Left cardiac atrium (tissue), 4 donors: ENCODE results near the gene SIGLEC1. TPM values are rescaled to one million over a fixed set of nuclear protein-coding genes. Genes with fewer than 3 reads are reported as not detected.

Experiments
- ATAC-seq, 2 donors: fragments of 200-7000 bp; cut with Tn5 transposase; one replicate each; pipeline ENCODE4 v1.9.1; 2020; ENCODE audit warnings: mild to moderate bottlenecking in 2 of 2, moderate library complexity in 2 of 2
- DNase-seq: peaks from one replicate; pipeline ENCODE4 v3.0.0-alpha.2; 2020
- intact Hi-C, 2 donors: fragments of 100-400 bp; cut with DNase I; formaldehyde crosslinking; loops; one replicate each; pipeline versions ENCODE4 v1.14.1 to v1.15.1; 2022 to 2023
- total RNA-seq, 2 donors: library from RNA; stranded (reverse); fragmentation: NEBNext Ultra II Directional; extraction: Animal tissue kit (Norgen Biotek cat#: 25700); gene quantifications; one replicate each; pipeline ENCODE4 v1.2.1, GENCODE V29; 2021
- donor health status: DM: no; HTN: yes; CAD: no.
- donor health status: DM: no; HTN: yes; CAD: no; lungs with severe emphysema.
- donor health status: DM: yes; HTN: yes; CAD: no.
- donor health status: Dilated cardiomyopathy.

SIGLEC1 gene
- total RNA-seq, 2 donors from 2014 or later, result 12.4 to 23.9 TPM

DNA sequence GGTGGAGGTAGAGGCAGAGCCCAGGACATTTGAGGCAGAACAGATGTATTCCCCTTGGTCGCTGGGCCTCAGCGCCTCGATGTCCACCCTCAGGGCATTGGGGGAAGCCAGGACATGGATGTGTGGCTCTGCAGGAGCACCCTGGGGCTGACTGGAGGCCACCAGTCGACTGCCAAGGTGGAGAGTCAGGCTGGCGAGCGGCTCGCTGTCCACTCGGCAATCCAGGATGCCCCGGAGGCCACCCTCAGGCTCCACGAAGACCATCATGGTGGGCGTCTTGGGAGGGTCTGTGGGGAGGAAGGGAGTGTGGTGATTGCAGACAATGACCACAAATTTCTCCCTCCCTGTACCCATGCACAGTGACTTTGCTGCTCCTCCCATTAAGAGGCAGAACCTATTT lies 22.4 kb downstream of the SIGLEC1 start:
- intact Hi-C loops, result no loop called here
- ATAC-seq (no peak), DNase-seq (no peak)

DNA sequence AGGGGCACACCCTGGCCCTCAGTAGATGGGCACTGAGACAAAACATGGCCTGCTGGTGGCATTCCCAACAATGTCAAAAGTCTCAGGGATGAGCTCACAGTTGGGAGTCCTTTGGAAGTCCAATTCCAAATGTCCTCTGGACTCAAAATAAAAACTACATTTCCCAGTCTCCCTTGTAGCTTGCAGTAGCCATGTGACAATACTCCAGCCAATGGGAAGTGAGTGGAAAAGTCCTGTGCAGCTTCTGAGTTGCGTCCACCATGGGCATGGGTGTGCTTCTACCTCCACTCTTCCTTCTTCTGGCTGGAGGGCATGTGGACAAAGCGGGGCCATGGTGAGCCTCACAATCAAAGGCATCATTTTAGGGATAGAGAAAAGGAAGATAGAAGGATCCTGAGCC lies 24.7 kb downstream of the SIGLEC1 start:
- intact Hi-C loops, result no loop called here
- DNase-seq, result no peak
- peak; percentile 78 to 83 for ATAC-seq

DNA sequence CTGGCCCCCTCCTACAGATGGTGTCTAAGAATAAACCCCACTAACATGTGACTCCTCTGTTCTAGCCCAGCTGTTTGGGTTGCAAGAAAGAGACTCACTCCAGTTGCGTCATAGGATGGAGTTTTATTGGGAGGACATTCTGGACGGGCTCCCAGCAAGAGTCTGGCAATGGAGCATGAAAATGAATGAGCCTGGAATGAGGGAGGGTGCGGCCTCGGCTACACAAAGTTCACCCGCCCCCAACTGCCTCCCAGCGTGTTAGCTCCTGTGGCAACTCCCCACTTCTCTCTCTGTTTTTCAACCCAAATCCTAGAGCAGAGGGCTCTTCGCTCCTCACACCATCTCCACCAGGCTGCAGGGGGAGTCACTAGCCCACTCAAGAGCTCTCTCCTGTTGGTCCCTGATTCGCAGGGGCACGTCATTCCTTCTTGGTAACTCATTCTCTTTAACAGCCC lies 25.5 kb downstream of the SIGLEC1 start:
- ATAC-seq, result peak; percentile 88 to 91

DNA sequence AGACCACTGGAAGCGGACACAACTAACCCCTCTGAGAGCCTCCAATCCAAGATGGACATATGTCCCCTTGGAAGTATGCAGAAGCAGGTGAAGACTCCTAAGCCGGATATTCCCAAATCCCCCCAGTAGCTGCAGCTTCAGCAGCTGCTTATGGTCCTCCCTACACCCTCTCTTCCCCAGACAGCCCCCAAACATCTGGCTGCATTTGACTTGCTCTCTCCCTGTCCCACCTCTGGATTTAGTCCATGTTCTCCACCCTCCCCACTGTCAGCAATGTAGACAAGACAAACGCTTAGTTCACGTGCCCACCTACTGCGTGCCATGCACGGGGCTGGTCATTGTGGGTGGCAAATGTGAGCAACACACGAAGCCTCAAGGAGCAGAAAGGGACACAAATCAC lies 26.0 kb downstream of the SIGLEC1 start:
- DNase-seq (no peak), ATAC-seq (no peak)
- intact Hi-C loops, result no loop called here

More for the DNA sequence above, 25.5 kb downstream of the SIGLEC1 start:
- intact Hi-C loops, result no loop called here
- peak; percentile 86 for DNase-seq

DNA sequence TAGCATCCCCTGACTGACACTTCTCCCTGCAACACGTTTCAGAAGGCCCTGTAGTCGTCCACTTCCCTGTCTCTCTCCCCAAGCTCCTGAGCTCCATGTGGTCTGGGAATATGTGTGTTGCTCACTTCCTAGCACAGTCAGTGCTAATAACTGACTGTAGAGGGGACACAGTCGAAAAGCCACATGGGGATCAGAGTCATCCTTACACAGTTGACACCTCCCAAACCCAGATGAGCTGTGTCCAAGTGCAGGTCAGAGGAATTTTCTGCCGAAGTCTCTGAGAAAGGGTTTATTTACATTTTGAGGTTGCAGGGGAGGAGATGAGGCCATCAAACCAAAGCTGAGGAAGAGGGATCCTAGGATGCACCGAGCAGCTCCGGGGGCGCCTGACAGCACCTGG lies 27.1 kb downstream of the SIGLEC1 start:
- intact Hi-C loops, result no loop called here
- no peak for DNase-seq
- ATAC-seq, result no peak

DNA sequence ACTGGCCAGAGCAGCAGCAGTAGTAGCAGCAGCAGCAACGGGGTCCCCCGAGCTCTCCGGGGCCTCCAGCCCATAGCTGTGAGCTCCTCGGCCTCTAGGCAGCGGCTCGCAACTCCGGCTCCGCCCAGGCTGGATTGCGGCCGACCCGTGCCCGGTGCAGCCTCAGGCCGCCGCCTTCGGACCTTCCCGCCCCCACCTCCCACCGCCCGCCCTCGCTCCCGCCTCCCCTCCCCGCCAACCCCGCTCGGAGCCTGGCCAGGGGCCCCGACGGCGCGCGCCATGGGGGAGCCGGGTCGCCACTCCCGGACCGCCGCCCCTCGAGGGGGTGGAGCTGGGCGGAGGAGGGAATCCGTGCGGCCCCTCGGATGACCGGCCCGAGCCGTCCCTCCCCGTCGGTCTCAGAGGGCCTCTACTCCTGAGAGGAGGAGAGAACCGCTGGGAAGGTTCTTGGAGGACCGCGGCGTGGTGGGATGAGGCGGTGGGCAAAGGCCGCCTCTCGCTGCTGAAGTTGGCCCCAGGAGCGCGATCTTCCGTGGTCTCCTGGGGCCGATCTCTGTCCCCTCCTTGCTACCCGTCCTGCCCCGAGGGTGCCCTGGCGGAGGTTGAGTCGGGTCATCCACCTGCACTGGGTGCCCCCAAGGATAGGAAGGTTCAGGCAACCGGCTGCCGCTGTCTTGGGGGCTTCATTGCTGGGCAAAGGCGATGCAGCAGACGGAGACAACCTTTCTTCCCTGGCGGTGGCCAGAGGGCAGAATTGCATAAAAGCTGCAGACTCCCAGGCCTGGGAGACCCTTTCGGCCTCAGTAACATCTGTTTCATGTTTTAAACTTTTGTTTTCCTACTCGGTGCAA lies 30.2 kb downstream of the SIGLEC1 start, which contains the start of gene ADAM33:
Gene ADAM33 (minus strand): TSS at position 80 of the 851 bp plus-strand sequence. CDS start 6 bp downstream, at position 74.
- intact Hi-C loops, result no loop called here
- peak; percentile 49 to 60 for ATAC-seq
- DNase-seq, result peak; percentile 56

DNA sequence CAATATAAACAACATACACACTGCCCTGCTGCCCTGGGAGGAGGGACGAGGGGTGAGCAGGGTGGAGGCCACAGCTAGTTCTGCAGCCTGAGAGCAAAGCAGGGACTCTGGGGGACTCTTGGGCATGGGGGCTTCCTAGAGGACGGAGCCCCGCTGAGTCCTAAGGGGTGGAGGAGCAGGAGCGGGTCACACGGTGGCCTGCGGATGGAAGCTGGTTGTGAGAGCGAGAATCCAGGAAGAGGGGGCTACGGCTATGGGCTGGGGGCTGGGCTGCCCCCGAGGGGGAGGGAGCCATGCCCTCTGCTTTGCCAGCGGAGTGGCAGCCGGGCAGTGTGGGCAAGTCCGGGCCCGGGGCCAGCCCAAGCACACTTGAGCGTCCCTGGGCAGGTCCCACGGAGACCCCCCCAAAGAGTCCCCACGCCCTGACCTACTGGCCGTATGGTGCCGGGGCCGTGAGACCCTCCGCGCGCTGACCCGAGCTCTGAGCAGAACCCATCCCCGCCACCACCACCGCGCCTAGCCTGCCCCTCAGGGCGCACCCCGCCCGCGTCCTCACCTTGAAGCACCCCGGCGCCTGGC lies 31.0 kb downstream of the SIGLEC1 start:
- ATAC-seq (no peak), DNase-seq (no peak)
- intact Hi-C loops, result no loop called here

DNA sequence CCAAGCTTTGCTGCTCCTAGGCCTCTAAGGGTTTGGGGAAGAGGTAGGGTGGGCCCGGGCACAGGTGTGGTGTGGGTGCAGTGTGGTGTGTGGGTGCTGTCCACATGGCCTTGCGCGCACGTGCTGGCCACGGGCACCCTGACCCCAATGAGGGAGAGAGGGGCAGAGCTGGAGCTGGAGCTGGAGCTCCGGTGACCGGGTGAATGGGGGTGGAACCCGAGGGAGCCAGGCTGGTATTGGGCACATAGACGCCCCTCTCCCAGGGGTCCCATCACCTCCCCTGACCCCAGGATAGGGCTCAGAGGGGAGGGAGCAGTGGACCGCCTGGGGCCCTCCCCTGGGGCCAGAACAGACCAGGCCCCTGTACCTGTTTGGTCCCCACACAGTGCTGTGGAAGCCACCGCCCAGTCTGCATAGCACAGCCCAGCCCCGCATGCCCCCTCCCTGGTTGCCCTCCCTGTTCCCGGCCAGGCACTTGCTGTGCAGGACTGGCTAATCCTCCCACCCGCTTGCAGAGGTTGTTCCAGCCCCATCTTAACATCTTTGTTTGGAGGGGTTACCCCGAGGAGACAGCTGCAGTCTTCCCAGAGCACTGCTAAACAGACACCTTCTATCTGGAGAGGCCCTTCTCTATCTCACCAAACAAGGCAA lies 31.6 kb downstream of the SIGLEC1 start:
- DNase-seq (no peak), ATAC-seq (peak in 1 of 2 donors; percentile 0)
- intact Hi-C loops, result no loop called here

DNA sequence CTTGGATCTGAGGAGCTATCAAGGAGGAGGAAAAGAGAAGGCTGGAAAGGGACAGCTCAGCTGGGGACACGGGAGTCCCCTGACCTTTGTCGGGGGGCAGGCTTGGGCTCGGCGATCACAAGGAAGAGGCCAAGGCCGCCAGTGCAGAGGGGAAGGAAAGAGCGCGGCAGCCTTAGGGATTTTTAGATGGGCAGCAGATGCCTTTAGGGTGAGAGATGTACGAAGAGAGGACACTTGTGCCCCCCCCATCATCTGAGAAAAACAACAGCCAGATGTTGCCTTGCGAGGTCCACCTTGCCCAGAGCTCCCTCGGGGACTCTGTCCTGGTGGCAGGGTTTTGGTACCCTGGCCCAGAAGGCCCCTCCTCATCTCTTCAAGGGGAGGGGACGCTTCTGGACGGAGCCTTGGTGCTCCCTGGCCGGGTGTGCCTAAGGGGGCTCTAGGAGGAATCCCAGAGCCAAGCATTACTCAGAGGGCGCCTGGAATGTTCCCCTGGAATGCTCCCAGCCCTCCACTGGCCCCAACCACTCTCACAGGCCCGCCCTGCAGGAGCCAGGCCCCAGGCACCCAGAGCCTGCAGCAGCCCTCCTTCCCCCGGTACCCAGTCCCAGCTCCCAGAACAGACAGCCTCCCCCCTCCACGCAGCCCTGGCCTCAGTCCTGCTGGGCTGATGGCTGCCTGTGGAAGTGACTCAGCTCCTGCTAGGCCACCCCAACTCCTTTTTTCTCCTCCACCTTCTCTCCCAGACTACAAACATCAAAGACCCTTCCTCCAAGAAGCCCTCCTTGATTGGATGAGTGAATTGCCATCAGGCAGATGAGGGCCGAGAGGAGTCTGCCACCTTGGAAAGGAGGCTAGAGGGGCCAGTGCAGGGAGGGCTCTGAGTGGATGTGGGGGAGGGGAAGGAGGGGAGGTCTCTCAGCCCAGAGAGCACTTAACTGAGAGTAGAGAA lies 32.4 kb downstream of the SIGLEC1 start:
- DNase-seq (peak; percentile 58), ATAC-seq (peak; percentile 39 to 60)
- intact Hi-C loops, result loop anchor here (10.0 kb wide), 3 partner anchors 85 to 405 kb away; partner anchors contain the start of gene ADISSP (in 1 of the 2)

DNA sequence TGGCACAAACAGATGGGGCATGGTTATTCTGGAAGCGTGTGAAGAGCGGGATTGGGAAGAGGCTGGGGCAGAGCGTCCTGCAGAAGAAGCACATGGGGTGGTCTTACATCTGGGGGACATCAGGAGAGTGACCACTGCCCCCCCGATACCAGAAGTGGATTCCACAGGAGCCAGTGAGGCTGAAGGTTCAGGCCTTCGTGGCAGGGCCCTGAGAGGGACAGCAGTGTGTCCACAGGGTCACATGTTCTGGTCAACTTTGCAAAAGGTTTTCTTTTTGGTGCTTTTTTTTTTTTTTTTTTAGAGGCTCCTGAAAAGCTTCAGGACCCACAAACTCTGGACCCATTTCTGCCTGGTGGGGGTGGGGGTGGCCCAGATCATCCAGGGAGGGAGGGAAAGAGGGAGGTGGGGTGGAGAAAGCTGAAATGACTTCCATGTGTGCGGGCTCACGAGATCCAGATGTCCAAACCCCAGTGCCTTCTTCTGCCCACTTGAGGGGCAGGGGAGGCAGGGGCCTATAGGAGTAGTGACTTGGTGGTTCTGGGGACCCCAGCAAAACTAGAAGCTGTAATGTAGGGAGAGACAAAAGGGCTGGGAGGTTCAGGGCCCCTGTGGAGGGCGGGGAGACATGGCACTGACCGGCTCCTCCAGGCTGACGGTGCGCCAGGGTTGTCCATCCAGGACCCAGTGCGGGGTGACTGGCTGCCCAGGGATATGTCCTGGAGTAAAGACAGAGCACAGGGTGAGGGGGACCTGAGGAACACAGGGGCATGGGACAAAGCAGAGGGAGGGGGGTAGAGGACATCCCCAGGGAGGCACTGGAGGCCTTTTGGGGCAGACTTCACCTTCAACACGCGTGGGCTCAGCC lies 33.3 kb downstream of the SIGLEC1 start:
- no peak for DNase-seq
- intact Hi-C loops, result loop anchor here (10.0 kb wide), 3 partner anchors 86 to 406 kb away; partner anchors contain the start of gene ADISSP (in 1 of the 2)
- ATAC-seq, result no peak

DNA sequence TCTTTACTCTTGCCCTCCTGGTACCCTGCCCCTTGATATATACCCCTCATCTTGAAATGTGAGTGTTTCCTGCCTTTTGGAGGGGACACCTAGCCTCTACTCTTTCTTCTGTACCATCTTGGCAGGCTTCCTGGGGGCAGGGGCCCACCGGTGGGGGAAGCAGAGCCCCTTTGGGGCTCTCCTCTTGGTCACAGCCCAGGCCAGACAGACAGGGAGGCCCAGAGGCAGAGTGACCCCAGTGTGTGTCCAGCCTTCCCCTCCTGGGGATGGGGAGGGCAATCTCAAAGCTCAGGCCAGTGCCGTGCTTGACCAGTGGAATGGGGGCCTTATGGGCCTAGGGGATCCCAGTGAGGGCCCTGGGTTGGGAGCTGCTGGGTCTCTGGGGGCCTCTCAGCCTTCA lies 34.2 kb downstream of the SIGLEC1 start:
- intact Hi-C loops, result loop anchor here (10.0 kb wide), 3 partner anchors 87 to 407 kb away; partner anchors contain the start of gene ADISSP (in 1 of the 2)
- ATAC-seq, result no peak
- DNase-seq, result no peak

DNA sequence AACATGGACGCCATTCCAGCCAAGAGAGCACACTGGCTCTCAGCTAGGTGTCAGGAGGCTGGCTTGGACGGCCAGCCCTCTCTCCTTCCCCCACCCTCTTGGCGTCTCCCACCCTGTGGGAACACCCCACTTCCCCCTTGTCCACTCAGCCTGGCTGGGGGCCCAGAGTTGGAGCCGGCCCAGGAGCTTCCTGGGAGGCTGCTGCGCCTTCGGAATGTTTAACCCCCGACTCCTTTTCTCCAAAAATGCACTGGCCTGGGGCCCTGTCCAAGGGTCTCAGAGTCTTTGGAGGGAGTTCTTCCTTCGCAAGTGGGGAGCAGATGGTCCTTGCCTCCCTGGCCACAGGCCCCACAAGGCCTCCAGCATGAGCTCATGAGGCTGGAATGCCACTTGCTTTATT lies 34.7 kb downstream of the SIGLEC1 start:
- DNase-seq (no peak), ATAC-seq (peak in 1 of 2 donors; percentile 38)
- intact Hi-C loops, result loop anchor here (2.0 to 10.0 kb wide), 4 partner anchors 33 to 407 kb away; partner anchors contain the start of gene ADISSP (in 1 of the 2)

DNA sequence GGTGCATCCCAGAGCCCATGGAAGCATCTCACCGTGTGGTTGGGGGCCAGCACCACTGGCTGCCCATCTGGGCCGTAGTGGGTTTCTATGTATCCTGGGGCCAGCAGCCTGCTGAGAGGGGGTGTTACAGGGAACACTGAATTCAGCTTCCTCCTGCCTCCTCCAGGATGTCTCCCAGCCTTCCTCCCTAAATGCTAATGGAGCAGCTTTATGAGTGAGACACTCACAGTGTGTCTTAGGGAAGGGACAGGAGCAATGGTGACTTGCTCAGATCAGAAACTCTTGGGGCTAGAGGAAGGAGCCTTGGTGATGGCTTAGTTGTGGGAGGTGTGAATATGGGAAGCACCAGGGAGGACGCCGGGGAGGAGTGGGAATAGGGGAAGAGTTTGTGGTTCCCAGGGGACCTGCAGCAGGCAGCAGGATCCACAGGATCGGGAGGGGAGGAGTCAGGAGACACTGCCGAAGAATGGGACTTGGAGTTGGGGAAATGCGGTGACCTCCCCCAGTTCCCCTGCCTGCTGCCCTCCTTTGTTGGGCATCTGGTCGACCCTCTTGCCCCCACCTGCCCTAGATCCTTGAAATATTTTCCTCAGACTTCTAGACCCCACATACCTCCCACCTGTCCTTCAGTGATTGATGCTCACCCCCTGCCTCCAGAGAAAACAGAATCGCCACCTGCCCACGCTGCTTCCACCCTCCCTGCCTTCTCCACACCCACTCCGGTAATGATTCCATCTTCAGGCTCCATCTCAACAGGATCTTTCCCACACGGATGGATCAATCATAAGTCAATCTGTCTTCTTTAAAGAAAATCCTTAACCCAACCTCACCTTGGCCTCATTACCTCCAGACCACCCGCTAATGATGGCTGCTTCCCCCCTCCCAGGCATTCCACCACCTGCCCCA lies 37.2 kb downstream of the SIGLEC1 start:
- intact Hi-C loops, result loop anchor here (10.0 kb wide), 3 partner anchors 90 to 410 kb away; partner anchors contain the start of gene ADISSP (in 1 of the 2)
- no peak for ATAC-seq
- DNase-seq, result no peak

DNA sequence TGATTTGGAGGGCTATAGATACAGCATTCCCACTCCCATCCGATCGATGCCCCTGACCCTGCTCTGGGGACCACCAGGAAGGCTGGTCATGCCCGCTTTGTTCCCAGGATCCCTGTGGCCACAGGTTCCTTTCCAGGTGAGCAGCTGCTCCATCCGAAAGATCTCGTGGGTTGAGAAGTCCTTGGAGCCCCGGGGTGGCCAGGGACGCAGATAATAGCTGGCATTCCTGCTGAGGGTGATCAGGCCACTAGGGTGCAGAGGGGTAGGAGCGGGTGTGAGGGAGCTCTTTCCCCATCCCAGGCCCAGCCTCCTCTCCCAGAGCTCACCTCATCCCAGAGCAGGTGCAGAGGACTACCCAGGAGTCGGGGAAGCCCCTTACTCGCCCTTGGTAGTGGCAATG lies 38.0 kb downstream of the SIGLEC1 start:
- intact Hi-C loops, result loop anchor here (10.0 kb wide), 3 partner anchors 90 to 410 kb away; partner anchors contain the start of gene ADISSP (in 1 of the 2)
- DNase-seq (no peak), ATAC-seq (no peak)

DNA sequence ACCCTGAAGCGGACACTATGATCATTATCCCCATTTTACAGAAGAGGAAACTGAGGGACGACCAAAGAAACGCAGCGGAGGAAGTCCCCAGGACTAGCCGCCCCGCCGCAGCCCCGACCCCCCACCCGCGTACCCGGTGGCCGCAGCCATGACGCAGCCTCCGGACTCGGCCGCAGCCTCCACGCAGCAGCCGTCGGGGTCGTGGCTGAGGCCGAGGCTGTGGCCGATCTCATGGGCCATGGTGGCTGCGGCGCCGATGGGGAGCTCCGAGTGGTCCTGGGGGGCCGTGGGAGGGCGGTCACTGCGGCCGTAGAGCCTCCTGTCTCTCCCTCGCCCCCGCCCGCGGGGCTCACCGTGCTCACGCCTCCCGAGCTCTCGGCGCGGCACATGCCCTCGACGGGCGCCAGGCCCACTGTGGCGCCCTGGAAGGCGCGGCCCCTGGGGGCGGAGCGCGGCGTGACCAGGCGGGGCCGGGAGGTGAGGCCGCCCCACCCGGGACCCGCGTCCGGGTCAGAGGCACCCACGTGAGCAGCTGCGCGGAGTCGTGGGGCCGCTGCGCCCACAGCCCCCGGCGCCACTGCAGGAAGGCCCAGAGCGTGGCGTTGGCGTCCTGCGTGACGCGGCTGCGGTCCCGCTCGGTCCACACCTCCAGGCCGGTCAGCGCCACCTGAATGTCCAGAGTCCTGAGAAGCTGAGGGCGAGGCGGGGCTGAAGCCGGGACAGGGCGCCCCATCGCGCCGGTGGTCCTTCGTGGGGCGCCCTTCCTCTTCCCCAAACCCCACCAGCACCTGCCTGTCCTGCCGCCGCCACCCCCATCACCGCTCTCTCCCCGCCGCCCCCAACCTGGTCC lies 39.0 kb downstream of the SIGLEC1 start:
- intact Hi-C loops, result loop anchor here (10.0 kb wide), 3 partner anchors 91 to 411 kb away; partner anchors contain the start of gene ADISSP (in 1 of the 2)
- ATAC-seq (no peak), DNase-seq (no peak)
